Activated effector memory CD4-positive, alpha-beta T cell treated with anti-CD3 and anti-CD28 coated beads, Interleukin-2, amount 50 U/mL, for 16 hours (primary cell): ENCODE data around the gene TBC1D2.

Experiments used
- DNase-seq: peaks from one replicate; pipeline ENCODE4 v3.0.0-alpha.2; 2020

TBC1D2 gene

DNA sequence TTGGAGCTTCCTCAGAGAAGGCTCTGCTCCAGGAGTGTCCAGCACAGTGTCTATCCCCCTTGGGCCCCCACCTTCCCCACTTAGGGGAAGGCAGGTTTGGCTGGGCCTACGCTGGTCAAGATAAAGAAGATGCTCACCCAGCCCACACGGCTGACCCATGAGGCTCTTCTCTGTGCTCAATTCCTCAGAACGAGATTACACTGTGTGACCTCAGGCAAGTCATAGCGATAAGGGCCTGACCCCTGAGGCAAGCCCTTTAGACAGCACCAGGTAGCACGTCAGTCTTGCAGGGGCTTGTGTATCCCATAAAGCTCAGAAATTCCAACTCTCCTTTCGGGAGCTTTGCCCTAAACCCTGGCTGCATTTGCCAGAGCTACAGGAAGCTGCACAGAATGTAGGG is 95.7 kb downstream of the TBC1D2 start:
- DNase-seq: no peak

DNA sequence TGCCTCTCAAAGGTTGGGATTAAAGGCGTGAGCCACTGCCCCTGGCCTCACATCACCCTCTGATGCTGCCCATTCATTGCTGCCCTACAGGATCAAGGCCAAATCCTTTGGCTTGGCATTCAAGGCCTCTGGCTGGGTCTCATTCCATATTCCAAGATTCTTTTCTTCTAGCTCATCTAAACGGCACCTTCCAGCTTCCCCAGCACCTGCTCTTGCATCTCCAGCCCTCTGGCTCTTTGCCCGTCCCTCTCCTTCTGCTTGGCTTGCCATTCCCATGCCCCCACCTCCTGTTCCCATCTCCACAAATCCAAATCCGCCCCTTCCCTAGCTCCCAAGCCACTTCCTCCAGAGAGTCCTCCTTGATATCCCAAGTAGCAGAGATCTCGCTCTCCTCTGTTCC is 96.1 kb downstream of the TBC1D2 start:
- DNase-seq: no peak

DNA sequence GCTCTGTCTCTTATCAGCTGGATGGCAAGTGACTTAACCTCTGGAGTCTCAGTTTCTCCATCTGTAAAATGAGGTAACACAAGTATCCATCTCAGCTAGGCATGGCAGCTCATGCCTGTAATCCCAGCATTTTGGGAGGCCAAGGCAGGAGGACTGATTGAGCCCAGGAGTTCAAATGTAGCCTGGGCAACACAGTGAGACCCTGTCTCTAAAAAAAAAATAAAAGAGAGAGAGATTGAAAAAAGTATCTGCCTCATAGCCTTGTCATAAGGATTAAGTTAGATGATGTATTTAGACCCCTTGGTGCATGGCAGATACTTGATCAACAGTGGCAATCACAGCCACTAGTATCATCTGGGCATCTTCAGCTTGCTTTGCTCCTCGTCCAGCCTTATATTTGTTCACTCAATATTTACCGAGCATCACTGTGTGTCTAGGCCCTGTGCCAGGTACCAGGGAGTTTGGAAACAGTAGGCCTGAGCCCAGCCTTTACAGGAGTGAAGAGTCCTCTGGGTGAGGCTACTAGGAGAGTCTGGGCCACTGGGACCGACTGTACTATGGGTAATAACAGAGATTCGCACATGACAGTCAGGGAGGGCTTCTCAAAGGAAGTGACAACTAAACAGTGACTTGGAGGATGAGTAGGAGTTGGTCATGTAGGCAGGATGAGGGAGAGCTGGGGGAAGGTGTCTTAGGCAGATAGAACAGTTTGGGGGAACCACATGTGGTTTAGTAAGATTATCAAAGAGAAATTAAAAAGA is 97.2 kb downstream of the TBC1D2 start:
- DNase-seq: no peak

GRCh38 chr9:98157372-98157771 is 98.1 kb downstream of the TBC1D2 start:
- DNase-seq: peak; percentile 47

- DNase-seq: no peak
These were observed 100.8 kb downstream of the TBC1D2 start for GRCh38 chr9:98154678-98155077.

- DNase-seq: no peak
These were observed 102.9 kb downstream of the TBC1D2 start for GRCh38 chr9:98152526-98152925.

DNA sequence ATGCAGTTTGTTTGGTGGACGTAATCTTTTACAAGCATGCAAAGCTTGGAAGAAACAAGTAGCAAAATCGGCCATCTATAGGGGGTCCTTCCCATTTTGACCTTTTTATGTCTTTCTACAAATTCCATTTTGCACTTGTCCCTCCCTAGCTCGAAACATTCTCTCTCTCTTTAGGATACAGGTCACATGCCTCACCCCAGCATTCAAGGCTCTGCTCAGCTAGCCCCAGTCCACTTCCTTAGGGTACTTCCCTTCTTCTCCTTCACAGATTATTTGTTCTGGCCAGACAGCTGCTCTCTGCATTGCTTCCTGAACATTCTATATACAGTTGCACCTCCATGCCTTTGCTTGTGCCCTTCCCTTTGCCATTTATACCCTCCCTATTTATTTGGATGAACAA is 104.7 kb downstream of the TBC1D2 start:
- no peak for DNase-seq

DNA sequence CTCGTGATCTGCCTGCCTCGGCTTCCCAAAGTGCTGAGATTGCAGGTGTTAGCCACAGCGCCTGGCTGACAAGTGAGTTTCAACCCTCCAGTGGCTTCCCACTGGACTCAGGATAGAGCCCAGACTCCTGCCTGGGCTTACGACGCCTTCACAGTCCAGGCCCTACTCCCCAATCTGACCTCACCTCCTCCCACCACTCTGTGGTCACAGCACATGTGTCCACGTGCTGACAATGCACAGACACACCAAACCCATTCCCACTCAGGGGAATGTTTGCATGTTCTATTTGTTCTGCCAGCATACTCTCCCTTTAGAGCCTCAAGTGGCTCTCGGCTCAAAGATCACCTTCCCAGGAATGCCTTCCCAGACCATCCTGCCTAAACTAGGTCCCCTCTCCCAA is 105.3 kb downstream of the TBC1D2 start:
- no peak for DNase-seq

GRCh38 chr9:98149422-98149821 is 106.0 kb downstream of the TBC1D2 start:
- DNase-seq: peak; percentile 56
